Lower leg skin (tissue), 4 donors: Measurements from ENCODE around the gene CDKN2B-AS1. TPM values are rescaled to one million over a fixed set of nuclear protein-coding genes. Genes with fewer than 3 reads are reported as not detected.

ENCODE experiments used
- DNase-seq, 2 donors: peaks; one replicate each; pipeline ENCODE4 v3.0.0-alpha.2; 2019; ENCODE audit warnings: low spot score in 2 of 2
- H3K4me3 ChIP-seq: fragments of 200-600 bp; sonication (generic); 2 replicates; pipeline ENCODE4 v1.5.1; 2017; ENCODE audit warnings: mild to moderate bottlenecking, low read depth; ENCODE audit not compliant: poor library complexity, severe bottlenecking
- CTCF ChIP-seq, 3 donors: fragments of 450-650 bp; IDR thresholded peaks; one replicate each; pipeline ENCODE4 v1.5.1; 2016; ENCODE audit warnings: antibody characterized with exemption in 3 of 3, mild to moderate bottlenecking in 3 of 3, moderate library complexity in 2 of 3
- POLR2A ChIP-seq, 2 donors: fragments of 450-650 bp; IDR thresholded peaks; one replicate each; pipeline ENCODE4 v1.6.1; 2016 to 2017; ENCODE audit warnings: antibody characterized with exemption in 2 of 2, mild to moderate bottlenecking in 1 of 2, moderate library complexity in 1 of 2
- WGBS, 2 donors: methylation state at CpG; one replicate each; pipeline ENCODE4 v1.1.5; 2018; 5-methylcytosine and 5-hydroxymethylcytosine counted together
- intact Hi-C: fragments of 100-400 bp; cut with DNase I; formaldehyde crosslinking; loops from one replicate; pipeline ENCODE4 v1.15.0; 2023; ENCODE audit warnings: low total_unique reads
- total RNA-seq, 4 donors: library from RNA; depleted of rRNA; stranded (reverse); fragments of >200 nt; gene quantifications; one replicate each; pipeline ENCODE4 v1.1.0, GENCODE V29; 2016

CDKN2B-AS1 gene
- total RNA-seq, 4 donors from 2014 or later, result 0.49 TPM; not detected in 3

- TF ChIP-seq CTCF (IDR thresholded peaks at IDR 0.05) (no peak), POLR2A (IDR thresholded peaks at IDR 0.05) (no peak)
- no peak for DNase-seq
- intact Hi-C loops, result no loop called here
- no peak overlapping the region for H3K4me3 ChIP-seq
- 23 to 51% methylated on average over 2 of the region's 2 CpGs for WGBS, 2 donors
Measured at GRCh38 chr9:22064957-22065356, 70.4 kb downstream of the CDKN2B-AS1 start.

- DNase-seq, result no peak
- no peak overlapping the region for H3K4me3 ChIP-seq
- intact Hi-C loops, result no loop called here
- 58 to 59% methylated on average over 4 of the region's 4 CpGs for WGBS, 2 donors
- TF ChIP-seq POLR2A (IDR thresholded peaks at IDR 0.05) (no peak), CTCF (IDR thresholded peaks at IDR 0.05) (no peak)
Measured at GRCh38 chr9:22065431-22066200, 71.0 kb downstream of the CDKN2B-AS1 start.

GRCh38 chr9:22067196-22067595 lies 72.6 kb downstream of the CDKN2B-AS1 start:
- intact Hi-C loops, result no loop called here
- 58 to 62% methylated on average over 4 of the region's 4 CpGs for WGBS, 2 donors
- DNase-seq, result no peak
- no peak overlapping the region for H3K4me3 ChIP-seq
- no peak for TF ChIP-seq POLR2A (IDR thresholded peaks at IDR 0.05)

GRCh38 chr9:22068369-22068768 lies 73.8 kb downstream of the CDKN2B-AS1 start:
- no peak overlapping the region for H3K4me3 ChIP-seq
- 86% methylated on average over 8 of the region's 8 CpGs for WGBS, 2 donors
- intact Hi-C loops, result no loop called here
- DNase-seq, result no peak
- TF ChIP-seq POLR2A (IDR thresholded peaks at IDR 0.05), result no peak
- no peak for TF ChIP-seq CTCF (IDR thresholded peaks at IDR 0.05)

- no peak overlapping the region for H3K4me3 ChIP-seq
- TF ChIP-seq POLR2A (IDR thresholded peaks at IDR 0.05), result no peak
- TF ChIP-seq CTCF (IDR thresholded peaks at IDR 0.05), result no peak
- intact Hi-C loops, result no loop called here
Measured at GRCh38 chr9:22073349-22073748, 78.8 kb downstream of the CDKN2B-AS1 start.

GRCh38 chr9:22078081-22078480 lies 83.5 kb downstream of the CDKN2B-AS1 start:
- DNase-seq, result no peak
- 87 to 90% methylated on average over 3 of the region's 3 CpGs for WGBS, 2 donors
- TF ChIP-seq CTCF (IDR thresholded peaks at IDR 0.05) (no peak), POLR2A (IDR thresholded peaks at IDR 0.05) (no peak)
- no peak overlapping the region for H3K4me3 ChIP-seq
- intact Hi-C loops, result no loop called here

More at GRCh38 chr9:22073349-22073748, 78.8 kb downstream of the CDKN2B-AS1 start:
- no peak for DNase-seq
- 61 to 63% methylated on average over 1 of the region's 1 CpG for WGBS, 2 donors
